GM21447 (cell line): ENCODE data around the gene CHST10.
"Not testable (repeated sequence)": the region's sequence is repeated elsewhere in the genome, so short reads cannot be mapped to it uniquely, and the experiment has no call there.

Experiments
- ATAC-seq: cut with Tn5 transposase; IDR thresholded peaks from one replicate; pipeline ENCODE4 v1.9.1; 2021; ENCODE audit not compliant: unreplicated experiment

The CHST10 gene

GRCh38 chr2:100394111-100394641 is 23.3 kb downstream of the CHST10 start:
- peak; percentile 31 for ATAC-seq

- ATAC-seq, result no peak
Observed at GRCh38 chr2:100393362-100393761, 24.1 kb downstream of the CHST10 start.

- no peak for ATAC-seq
Observed at GRCh38 chr2:100392715-100393114, 24.8 kb downstream of the CHST10 start.

- no peak for ATAC-seq
Observed at GRCh38 chr2:100391735-100392515, 25.5 kb downstream of the CHST10 start.

- no peak for ATAC-seq
Observed at GRCh38 chr2:100390001-100390940, 27.2 kb downstream of the CHST10 start.

- no peak for ATAC-seq
Observed at GRCh38 chr2:100388703-100389102, 28.8 kb downstream of the CHST10 start.

- ATAC-seq, result no peak
Observed at GRCh38 chr2:100383954-100384353, 33.5 kb downstream of the CHST10 start.

- ATAC-seq, result no peak
Observed at GRCh38 chr2:100383306-100383705, 34.2 kb downstream of the CHST10 start.

- ATAC-seq, result peak; percentile 91
Observed at GRCh38 chr2:100381240-100381639, 36.2 kb downstream of the CHST10 start.

- ATAC-seq, result no peak
Observed at GRCh38 chr2:100380681-100381080, 36.8 kb downstream of the CHST10 start.

- no peak for ATAC-seq
Observed at GRCh38 chr2:100376836-100377235, 40.6 kb downstream of the CHST10 start.

- ATAC-seq, result no peak
Observed at GRCh38 chr2:100367163-100367562, 50.3 kb downstream of the CHST10 start.

GRCh38 chr2:100365434-100365833 is 52.0 kb downstream of the CHST10 start:
- no peak for ATAC-seq

- ATAC-seq, result not testable (repeated sequence)
Observed at GRCh38 chr2:100362269-100362668, 55.2 kb downstream of the CHST10 start.

- no peak for ATAC-seq
Observed at GRCh38 chr2:100359576-100359975, 57.9 kb downstream of the CHST10 start.

GRCh38 chr2:100358554-100358953 is 58.9 kb downstream of the CHST10 start:
- ATAC-seq, result no peak

- ATAC-seq, result no peak
Observed at GRCh38 chr2:100352521-100352920, 64.9 kb downstream of the CHST10 start.

GRCh38 chr2:100350661-100351185 is 66.7 kb downstream of the CHST10 start:
- no peak for ATAC-seq

- ATAC-seq, result not testable (repeated sequence)
Observed at GRCh38 chr2:100345144-100345543, 72.3 kb downstream of the CHST10 start.

- no peak for ATAC-seq
Observed at GRCh38 chr2:100344433-100344832, 73.0 kb downstream of the CHST10 start.

- not testable (repeated sequence) for ATAC-seq
Observed at GRCh38 chr2:100342466-100342865, 75.0 kb downstream of the CHST10 start.
